ENCODE data around the gene GOLGA8M.
"Not testable (repeated sequence)": the region's sequence is repeated elsewhere in the genome, so short reads cannot be mapped to it uniquely, and the experiment has no call there.

GRCh38 chr15:28702427-28702826, 9.8 kb downstream of the GOLGA8M start:
- not testable (repeated sequence) for TF ChIP-seq CTCF (IDR thresholded peaks at IDR 0.05; ENCODE audit: insufficient read depth, low read depth, low read length); EZH2 (IDR thresholded peaks at IDR 0.05; ENCODE audit: insufficient read depth, low read length)
